ENCODE results near the gene C11orf65.
"Not testable (repeated sequence)": the region's sequence is repeated elsewhere in the genome, so short reads cannot be mapped to it uniquely, and the experiment has no call there.

The C11orf65 gene

DNA sequence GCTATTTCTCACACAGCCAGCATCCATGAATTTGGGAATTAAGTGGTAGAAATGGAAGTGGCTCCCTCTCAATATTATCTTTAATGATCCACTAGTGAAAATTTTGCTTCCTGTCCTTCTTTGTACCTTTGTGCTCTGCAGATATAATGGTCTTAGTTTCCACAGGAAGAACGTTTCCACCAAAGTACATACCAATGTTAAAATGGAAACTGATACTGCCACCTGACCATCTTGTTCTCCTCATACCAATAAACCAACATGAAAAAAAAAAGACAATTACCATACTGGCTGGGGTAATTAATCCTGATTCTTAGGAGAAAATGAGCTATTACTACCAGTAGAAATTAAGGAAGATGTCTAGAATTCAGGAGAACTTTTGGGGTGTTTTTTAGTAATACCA, 32.3 kb downstream of the C11orf65 start:
- TF ChIP-seq, protein P1, sequence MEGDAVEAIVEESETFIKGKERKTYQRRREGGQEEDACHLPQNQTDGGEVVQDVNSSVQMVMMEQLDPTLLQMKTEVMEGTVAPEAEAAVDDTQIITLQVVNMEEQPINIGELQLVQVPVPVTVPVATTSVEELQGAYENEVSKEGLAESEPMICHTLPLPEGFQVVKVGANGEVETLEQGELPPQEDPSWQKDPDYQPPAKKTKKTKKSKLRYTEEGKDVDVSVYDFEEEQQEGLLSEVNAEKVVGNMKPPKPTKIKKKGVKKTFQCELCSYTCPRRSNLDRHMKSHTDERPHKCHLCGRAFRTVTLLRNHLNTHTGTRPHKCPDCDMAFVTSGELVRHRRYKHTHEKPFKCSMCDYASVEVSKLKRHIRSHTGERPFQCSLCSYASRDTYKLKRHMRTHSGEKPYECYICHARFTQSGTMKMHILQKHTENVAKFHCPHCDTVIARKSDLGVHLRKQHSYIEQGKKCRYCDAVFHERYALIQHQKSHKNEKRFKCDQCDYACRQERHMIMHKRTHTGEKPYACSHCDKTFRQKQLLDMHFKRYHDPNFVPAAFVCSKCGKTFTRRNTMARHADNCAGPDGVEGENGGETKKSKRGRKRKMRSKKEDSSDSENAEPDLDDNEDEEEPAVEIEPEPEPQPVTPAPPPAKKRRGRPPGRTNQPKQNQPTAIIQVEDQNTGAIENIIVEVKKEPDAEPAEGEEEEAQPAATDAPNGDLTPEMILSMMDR (IDR thresholded peaks at IDR 0.05; ENCODE audit: control extremely low read depth, extremely low read depth, low read depth, missing control alignments): no peak
- ChIA-PET POLR2A (no interaction called here), CTCF (no interaction called here)
- no peak for DNase-seq (ENCODE audit: extremely low spot score)

DNA sequence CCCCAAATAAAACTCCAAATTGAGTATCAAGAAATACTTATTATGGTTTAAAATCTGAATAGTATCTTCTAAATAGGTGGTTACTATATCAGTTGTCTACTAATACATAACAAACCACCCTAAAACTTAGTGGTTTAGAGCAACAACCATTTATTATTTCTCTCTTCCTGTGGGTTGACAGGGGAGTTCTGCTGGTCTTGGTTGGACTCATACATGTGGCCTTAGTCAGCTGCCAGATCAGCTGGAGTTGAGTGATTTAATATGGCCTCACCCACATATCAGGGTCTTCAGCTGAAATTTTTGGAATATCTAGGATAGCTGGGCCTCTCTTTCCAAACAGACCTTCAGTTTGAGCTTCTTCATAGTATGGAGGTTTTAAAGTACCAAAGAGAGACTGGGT, 34.5 kb downstream of the C11orf65 start:
- no peak for DNase-seq (ENCODE audit: extremely low spot score)
- ChIA-PET POLR2A (no interaction called here), CTCF (no interaction called here)
- TF ChIP-seq, protein P1 (IDR thresholded peaks at IDR 0.05; ENCODE audit: control extremely low read depth, extremely low read depth, low read depth, missing control alignments): no peak

DNA sequence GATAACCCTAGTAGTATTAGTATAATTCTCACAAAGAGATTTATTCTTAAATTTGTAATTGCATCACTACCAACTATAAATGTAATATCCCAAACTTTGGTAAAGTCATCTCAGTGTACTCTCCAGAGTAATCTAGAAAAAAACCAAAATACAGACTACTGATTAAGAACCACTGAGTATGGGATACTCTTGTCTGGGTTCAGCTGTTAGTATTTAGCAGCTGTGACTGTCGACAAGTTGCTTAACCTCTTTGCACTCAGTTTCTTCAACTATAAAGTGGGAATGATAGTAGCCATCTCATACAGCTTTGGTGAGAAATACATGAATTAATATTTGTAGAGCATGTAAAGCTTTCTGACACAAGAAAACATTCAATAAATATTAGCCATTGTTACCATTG, 35.3 kb downstream of the C11orf65 start:
- ChIA-PET CTCF (no interaction called here), POLR2A (no interaction called here)
- DNase-seq (ENCODE audit: extremely low spot score): no peak
- TF ChIP-seq, protein P1 (IDR thresholded peaks at IDR 0.05; ENCODE audit: control extremely low read depth, extremely low read depth, low read depth, missing control alignments): no peak

- ChIA-PET CTCF (interaction anchor here (1.2 kb wide), 1 partner anchor 16 kb away, joined by 3 read pairs; no protein-coding TSS in a partner anchor), POLR2A (no interaction called here)
- no peak for DNase-seq (ENCODE audit: extremely low spot score)
- TF ChIP-seq, protein P1 (IDR thresholded peaks at IDR 0.05; ENCODE audit: control extremely low read depth, extremely low read depth, low read depth, missing control alignments): no peak
These were observed 36.0 kb downstream of the C11orf65 start for GRCh38 chr11:108431370-108431769.

DNA sequence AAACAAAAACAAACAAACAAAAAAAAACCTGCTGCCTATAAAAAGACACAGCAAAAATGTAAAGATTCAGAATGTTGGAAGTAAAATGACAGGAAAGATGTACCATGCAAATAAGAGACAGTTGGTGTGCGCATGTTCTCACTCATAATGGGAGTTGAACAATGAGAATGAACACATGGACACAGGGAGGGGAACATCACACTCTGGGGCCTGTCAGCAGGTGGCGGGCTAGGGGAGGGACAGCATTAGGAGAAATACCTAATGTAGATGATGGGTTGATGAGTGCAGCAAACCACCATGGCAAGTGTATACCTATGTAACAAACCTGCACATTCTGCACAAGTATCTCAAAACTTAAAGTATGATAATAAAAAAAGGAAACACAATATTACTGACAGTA, 49.8 kb downstream of the C11orf65 start:
- CTCF ChIA-PET; POLR2A ChIA-PET; DNase-seq (ENCODE audit: extremely low spot score): not testable (repeated sequence)
- TF ChIP-seq, protein P1 (IDR thresholded peaks at IDR 0.05; ENCODE audit: control extremely low read depth, extremely low read depth, low read depth, missing control alignments): peak; percentile 44

- no peak for DNase-seq (ENCODE audit: extremely low spot score)
- POLR2A ChIA-PET: no interaction called here
- TF ChIP-seq, protein P1 (IDR thresholded peaks at IDR 0.05; ENCODE audit: control extremely low read depth, extremely low read depth, low read depth, missing control alignments): no peak
- CTCF ChIA-PET: no interaction called here
These were observed 52.4 kb downstream of the C11orf65 start for GRCh38 chr11:108414958-108415357.

GRCh38 chr11:108405706-108406105, 61.6 kb downstream of the C11orf65 start:
- ChIA-PET POLR2A (no interaction called here), CTCF (no interaction called here)
- TF ChIP-seq, protein P1 (IDR thresholded peaks at IDR 0.05; ENCODE audit: control extremely low read depth, extremely low read depth, low read depth, missing control alignments): no peak
- no peak for DNase-seq (ENCODE audit: extremely low spot score)
